ENCODE measurements around the gene RND3. TPM values are rescaled to one million over a fixed set of nuclear protein-coding genes. Genes with fewer than 3 reads are reported as not detected.

Gene RND3
- total RNA-seq, 4 donors from 2014 or later: 67.3 to 163 (median 97.1) TPM

DNA sequence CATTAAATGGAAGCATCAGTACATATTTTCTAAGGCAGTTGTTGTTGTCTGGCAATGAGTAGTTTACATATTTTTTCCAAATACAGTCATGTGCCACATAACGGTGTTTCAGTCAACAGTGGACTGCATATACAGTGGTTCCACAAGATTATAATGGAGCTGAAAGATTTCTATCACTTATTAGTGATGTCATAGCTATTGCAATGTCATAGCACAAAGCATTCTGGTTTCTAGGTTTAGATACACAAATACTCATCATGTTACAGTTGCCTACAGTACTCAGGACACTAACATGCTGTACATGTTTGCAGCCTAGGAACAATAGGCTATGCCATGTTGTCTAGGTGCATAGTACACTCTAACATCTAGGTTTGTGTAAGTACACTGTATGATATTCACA, 45.0 kb downstream of the RND3 start:
- intact Hi-C loops (cut with DNase I): no loop called here

GRCh38 chr2:150441784-150442183, 45.7 kb downstream of the RND3 start:
- no peaks in the 10 kb centered on the region for H3K4me1 ChIP-seq
- H3K27ac ChIP-seq: no peak overlapping the region
- no peaks in the 10 kb centered on the region for H3K9me3 ChIP-seq
- no peak overlapping the region for H3K4me3 ChIP-seq
- intact Hi-C loops (cut with DNase I): no loop called here
- no peaks in the 10 kb centered on the region for H3K27me3 ChIP-seq
- no peak for TF ChIP-seq POLR2A (IDR thresholded peaks at IDR 0.05)
- no peak for TF ChIP-seq CTCF (IDR thresholded peaks at IDR 0.05)
- 18 to 24% methylated on average over 2 of the region's 2 CpGs for WGBS, 2 donors
- no peaks in the 10 kb centered on the region for H3K36me3 ChIP-seq
- no peak for DNase-seq

More for the DNA sequence above, 45.0 kb downstream of the RND3 start:
- H3K27ac ChIP-seq: no peak overlapping the region
- no peaks in the 10 kb centered on the region for H3K4me1 ChIP-seq
- no peaks in the 10 kb centered on the region for H3K27me3 ChIP-seq
- no peaks in the 10 kb centered on the region for H3K36me3 ChIP-seq
- no peak for TF ChIP-seq POLR2A (IDR thresholded peaks at IDR 0.05)
- TF ChIP-seq CTCF (IDR thresholded peaks at IDR 0.05): no peak
- H3K9me3 ChIP-seq: no peaks in the 10 kb centered on the region
- no peak overlapping the region for H3K4me3 ChIP-seq
- DNase-seq: no peak
- WGBS, 2 donors: 81 to 83% methylated on average over 1 of the region's 1 CpG

DNA sequence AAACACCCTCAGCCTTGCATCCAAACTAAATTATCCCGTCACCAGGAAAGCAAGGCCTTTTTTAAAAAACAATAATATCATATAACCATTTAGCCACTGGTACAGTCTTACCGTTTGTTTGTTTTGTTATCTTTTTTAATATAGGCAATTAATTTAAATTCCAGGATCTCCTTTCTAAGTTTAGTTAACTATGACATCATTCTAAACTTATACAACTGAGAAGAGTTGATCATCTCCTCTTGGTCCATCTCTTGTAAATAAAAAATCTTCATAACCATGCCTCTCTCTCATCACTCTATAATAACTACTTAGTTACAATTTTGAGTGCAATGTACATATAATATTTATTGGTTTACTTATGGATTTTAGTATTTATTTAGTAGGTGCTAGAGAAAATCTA, 46.2 kb downstream of the RND3 start:
- Histone ChIP-seq H3K4me3 (no peak overlapping the region), H3K4me1 (no peaks in the 10 kb centered on the region), H3K27me3 (no peaks in the 10 kb centered on the region), H3K36me3 (no peaks in the 10 kb centered on the region), H3K9me3 (no peaks in the 10 kb centered on the region), H3K27ac (no peak overlapping the region)
- DNase-seq: no peak
- intact Hi-C loops (cut with DNase I): no loop called here
- TF ChIP-seq POLR2A (IDR thresholded peaks at IDR 0.05) (no peak), CTCF (IDR thresholded peaks at IDR 0.05) (no peak)
- WGBS, 2 donors: 74 to 84% methylated on average over 2 of the region's 2 CpGs

DNA sequence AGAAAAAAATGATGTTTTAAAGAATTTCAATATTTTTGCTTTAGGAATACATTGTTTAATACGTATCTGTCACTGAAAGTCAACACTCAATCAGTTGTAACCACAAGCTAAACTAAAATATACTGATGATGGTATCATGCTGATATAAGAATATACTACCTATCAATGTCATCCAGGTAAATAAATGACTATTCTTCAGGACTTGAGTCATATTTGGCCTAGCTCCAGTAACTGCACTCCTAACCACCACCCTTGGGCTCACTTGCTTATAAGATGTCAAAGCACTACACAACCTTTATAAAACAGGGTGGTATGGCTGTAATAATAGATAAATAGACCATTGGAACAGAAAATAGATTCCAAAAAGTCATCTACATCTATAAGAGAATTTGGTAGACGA, 48.8 kb downstream of the RND3 start:
- Histone ChIP-seq H3K36me3 (no peaks in the 10 kb centered on the region), H3K4me1 (no peaks in the 10 kb centered on the region), H3K9me3 (no peaks in the 10 kb centered on the region), H3K27me3 (no peaks in the 10 kb centered on the region), H3K4me3 (no peak overlapping the region), H3K27ac (no peak overlapping the region)
- TF ChIP-seq CTCF (IDR thresholded peaks at IDR 0.05) (no peak), POLR2A (IDR thresholded peaks at IDR 0.05) (no peak)
- 62 to 74% methylated on average over 2 of the region's 2 CpGs for WGBS, 2 donors
- no peak for DNase-seq
- intact Hi-C loops (cut with DNase I): no loop called here

DNA sequence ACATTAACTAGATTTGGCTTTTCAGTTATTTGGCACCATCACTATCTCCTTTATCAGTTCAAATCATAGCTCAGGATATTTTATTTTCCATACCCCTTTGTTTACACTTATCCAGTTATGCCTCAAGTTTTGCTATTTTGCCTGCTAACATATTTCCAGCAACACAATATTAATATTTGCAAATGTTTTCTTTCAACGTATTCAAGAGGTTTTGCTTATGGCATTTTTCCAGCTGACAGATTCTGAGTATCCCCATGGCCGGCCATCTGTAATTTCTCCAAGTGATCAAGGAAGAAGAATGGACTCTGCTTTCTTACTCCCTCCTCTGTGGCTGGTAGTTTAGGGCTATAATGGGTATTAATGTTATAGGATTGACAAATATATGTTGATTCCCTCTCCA, 49.4 kb downstream of the RND3 start:
- H3K27ac ChIP-seq: no peak overlapping the region
- no peaks in the 10 kb centered on the region for H3K9me3 ChIP-seq
- DNase-seq: no peak
- 60 to 82% methylated on average over 2 of the region's 2 CpGs for WGBS, 2 donors
- H3K4me3 ChIP-seq: no peak overlapping the region
- no peaks in the 10 kb centered on the region for H3K36me3 ChIP-seq
- no peaks in the 10 kb centered on the region for H3K27me3 ChIP-seq
- H3K4me1 ChIP-seq: no peaks in the 10 kb centered on the region
- no peak for TF ChIP-seq POLR2A (IDR thresholded peaks at IDR 0.05)
- intact Hi-C loops (cut with DNase I): no loop called here

GRCh38 chr2:150432312-150432625, 55.2 kb downstream of the RND3 start:
- Histone ChIP-seq H3K27ac (no peak overlapping the region), H3K27me3 (no peaks in the 10 kb centered on the region), H3K9me3 (no peaks in the 10 kb centered on the region), H3K4me3 (no peak overlapping the region), H3K4me1 (peaks cover 0 to 15% (median 0%) of the 10 kb centered on the region in 3 donors), H3K36me3 (no peaks in the 10 kb centered on the region)
- no peak for DNase-seq
- intact Hi-C loops (cut with DNase I): no loop called here
- TF ChIP-seq POLR2A (IDR thresholded peaks at IDR 0.05) (no peak), CTCF (IDR thresholded peaks at IDR 0.05) (no peak)
- 70 to 75% methylated on average over 3 of the region's 3 CpGs for WGBS, 2 donors

All from esophagus squamous epithelium (tissue), 5 donors.